GM23338 (cell line): ENCODE data around the gene USH1G. TPM values are rescaled to one million over a fixed set of nuclear protein-coding genes. Genes with fewer than 3 reads are reported as not detected.

ENCODE experiments used
- ATAC-seq: fragments of 200-7000 bp; cut with Tn5 transposase; 3 replicates; pipeline ENCODE4 v1.9.1; 2020
- DNase-seq: peaks from one replicate; pipeline ENCODE4 v3.0.0-alpha.2; 2015; ENCODE audit warnings: low spot score
- H2AFZ ChIP-seq: fragments of 200-600 bp; sonication (generic); 2 replicates; pipeline ENCODE4 v1.8.0; 2016; ENCODE audit warnings: antibody characterized with exemption, mild to moderate bottlenecking, moderate library complexity
- H3F3A ChIP-seq: fragments of 200-600 bp; sonication (generic); replicated peaks from 2 replicates; pipeline ENCODE4 v1.8.0; 2017; ENCODE audit warnings: antibody characterized with exemption, mixed run types, low read depth
- H3K27ac ChIP-seq: fragments of 200-600 bp; sonication (generic); 2 replicates; pipeline ENCODE4 v1.6.1; 2016; ENCODE audit warnings: low read depth
- H3K27me3 ChIP-seq: fragments of 200-600 bp; sonication (generic); 2 replicates; pipeline ENCODE4 v1.8.0; 2016; ENCODE audit warnings: mild to moderate bottlenecking, mixed run types, moderate library complexity; ENCODE audit not compliant: insufficient read depth
- H3K36me3 ChIP-seq: fragments of 200-600 bp; sonication (generic); 2 replicates; pipeline ENCODE4 v1.8.0; 2016; ENCODE audit warnings: mild to moderate bottlenecking; ENCODE audit not compliant: insufficient read depth
- H3K4me1 ChIP-seq: fragments of 200-600 bp; sonication (generic); 2 replicates; pipeline ENCODE4 v1.8.0; 2016; ENCODE audit warnings: mild to moderate bottlenecking, moderate library complexity; ENCODE audit not compliant: insufficient read depth
- H3K4me2 ChIP-seq: fragments of 200-600 bp; sonication (generic); 2 replicates; pipeline ENCODE4 v1.7.1; 2017; ENCODE audit warnings: mixed run types
- H3K4me3 ChIP-seq: fragments of 200-600 bp; sonication (generic); 2 replicates; pipeline ENCODE4 v1.6.1; 2016; ENCODE audit warnings: mixed run types
- H3K79me2 ChIP-seq: fragments of 200-600 bp; sonication (generic); replicated peaks from 2 replicates; pipeline ENCODE4 v1.8.0; 2017; ENCODE audit warnings: mild to moderate bottlenecking; ENCODE audit not compliant: insufficient read depth
- H3K9me2 ChIP-seq: fragments of 200-600 bp; sonication (generic); 2 replicates; pipeline ENCODE4 v1.8.0; 2017; ENCODE audit not compliant: insufficient read depth
- H4K20me1 ChIP-seq: fragments of 200-600 bp; sonication (generic); replicated peaks from 2 replicates; pipeline ENCODE4 v1.8.0; 2017; ENCODE audit warnings: mild to moderate bottlenecking; ENCODE audit not compliant: insufficient read depth
- H3K27ac Mint-ChIP-seq: 2 replicates; pipeline ENCODE4 v1.8.0; 2020; ENCODE audit warnings: inconsistent platforms, mild to moderate bottlenecking, moderate library complexity, mixed read lengths
- H3K27me3 Mint-ChIP-seq: 3 replicates; pipeline ENCODE4 v1.8.0; 2022; ENCODE audit warnings: low read depth, mild to moderate bottlenecking, moderate library complexity, mixed read lengths, inconsistent platforms; ENCODE audit not compliant: insufficient read depth, poor library complexity
- H3K36me3 Mint-ChIP-seq: 3 replicates; pipeline ENCODE4 v1.8.0; 2021; ENCODE audit warnings: low read depth, mild to moderate bottlenecking, inconsistent platforms, moderate library complexity, mixed read lengths
- H3K4me1 Mint-ChIP-seq: 3 replicates; pipeline ENCODE4 v1.8.0; 2020; ENCODE audit warnings: mild to moderate bottlenecking, inconsistent platforms, mixed read lengths
- H3K4me3 Mint-ChIP-seq: 3 replicates; pipeline ENCODE4 v1.8.0; 2021; ENCODE audit warnings: moderate library complexity, mild to moderate bottlenecking, inconsistent platforms, mixed read lengths
- H3K9me3 Mint-ChIP-seq: 3 replicates; pipeline ENCODE4 v1.8.0; 2020; ENCODE audit warnings: moderate library complexity, mild to moderate bottlenecking, inconsistent platforms, mixed read lengths
- CREB1 ChIP-seq: fragments of 250-450 bp; sonication (Bioruptor Pico); IDR thresholded peaks from 2 replicates; pipeline ENCODE4 v1.5.0; 2020; ENCODE audit warnings: low read depth, mild to moderate bottlenecking, moderate library complexity
- EZH2 ChIP-seq: fragments of 200-600 bp; sonication (generic); IDR thresholded peaks from one replicate; pipeline ENCODE4 v1.8.0; 2017; ENCODE audit warnings: antibody characterized with exemption, mild to moderate bottlenecking, low read depth; ENCODE audit not compliant: unreplicated experiment
- EZH2phosphoT487 ChIP-seq: fragments of 200-600 bp; sonication (generic); IDR thresholded peaks from one replicate; pipeline ENCODE4 v1.8.1; 2018; ENCODE audit warnings: antibody characterized with exemption; ENCODE audit not compliant: unreplicated experiment
- JUNB ChIP-seq: IDR thresholded peaks from one replicate; pipeline ENCODE4 v1.6.1; 2016; ENCODE audit warnings: antibody characterized with exemption; ENCODE audit not compliant: unreplicated experiment
- NANOG ChIP-seq: IDR thresholded peaks from 2 replicates; pipeline ENCODE4 v1.6.1; 2016; ENCODE audit warnings: antibody characterized with exemption, borderline replicate concordance
- polyA plus RNA-seq: library from polyadenylated mRNA; unstranded; fragments of >200 nt; fragmentation: Nextera tagmentation; extraction: Ambion mirVana; gene quantifications from 2 replicates; pipeline ENCODE4 v1.2.1, GENCODE V29; 2016
- total RNA-seq: library from RNA; depleted of rRNA; stranded (reverse); fragments of >200 nt; shearing (Covaris generic); gene quantifications from 2 replicates; pipeline ENCODE4 v1.2.3, GENCODE V29; 2014
- TF ChIP-seq, protein P1 (sequence below): IDR thresholded peaks from 2 replicates; pipeline ENCODE4 v1.6.1; 2016; ENCODE audit warnings: antibody characterized with exemption
- TF ChIP-seq, protein P2 (sequence below): fragments of 250-450 bp; sonication (Bioruptor Pico); IDR thresholded peaks from 2 replicates; pipeline ENCODE4 v1.5.0; 2020; ENCODE audit warnings: mild to moderate bottlenecking, moderate library complexity
- TF ChIP-seq, protein P3 (sequence below), 2 experiments: fragments of 200-600 bp in 1 of 2; sonication (generic) in 1 of 2; conservative IDR thresholded peaks; 2 replicates each; pipeline versions ENCODE4 v1.5.1 to v1.6.1; 2016 to 2017; ENCODE audit warnings: antibody characterized with exemption in 2 of 2, low read depth in 2 of 2, mild to moderate bottlenecking in 2 of 2, moderate library complexity in 1 of 2

USH1G gene
- total and polyA plus RNA-seq, 2 experiments from 2014 or later: 0.34 to 1.7 TPM

DNA sequence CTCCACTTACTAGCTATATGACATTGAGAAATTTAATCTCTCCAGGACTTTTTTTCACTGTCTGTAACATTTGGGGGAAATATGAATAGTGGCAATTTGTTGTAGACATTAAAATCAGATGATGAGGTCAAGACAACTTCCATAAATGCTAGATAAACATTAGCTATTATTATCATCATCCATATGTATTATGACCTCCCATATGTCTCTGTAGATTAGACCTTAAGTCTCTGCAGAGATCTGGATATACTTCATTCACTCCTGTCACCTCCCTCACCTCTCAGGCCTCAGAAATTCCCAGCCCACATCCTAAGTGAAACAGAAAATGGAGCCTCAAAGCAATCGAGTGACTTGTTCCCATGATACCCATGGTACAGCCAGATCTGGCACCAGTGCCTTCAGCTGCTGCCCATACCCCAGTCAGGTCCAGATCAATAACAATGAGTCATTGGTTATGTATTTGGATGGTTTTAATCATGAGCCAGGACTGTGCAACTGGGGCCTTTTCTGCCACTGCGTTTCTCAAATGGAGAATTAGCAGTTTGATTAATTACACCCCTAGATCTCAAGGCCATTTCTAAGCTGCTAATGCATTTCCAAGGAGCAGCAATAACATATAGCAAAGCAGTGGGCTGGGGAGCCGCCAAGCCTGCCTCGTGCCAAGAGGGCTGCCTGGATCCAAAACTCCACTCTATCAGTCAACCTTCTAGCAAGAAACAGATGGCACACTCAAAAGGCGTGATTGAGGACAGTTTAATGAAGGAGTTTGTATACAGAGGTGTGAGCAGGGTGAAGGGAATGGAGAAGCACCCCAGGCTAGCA, 47.7 kb downstream of the USH1G start:
- Mint-ChIP-seq H3K27ac (no peak overlapping the region), H3K36me3 (peaks cover 6% of the 10 kb centered on the region; the same call in 1 of the 3 replicates), H3K9me3 (no peaks in the 10 kb centered on the region), H3K4me1 (peaks cover 24% of the 10 kb centered on the region), H3K27me3 (peaks cover 9% of the 10 kb centered on the region), H3K4me3 (no peak overlapping the region; the same call in 2 of the 3 replicates)
- H3K27me3 ChIP-seq: 0 out of 2 replicates have a peak, but pooled peaks cover 7% of the 10 kb centered on the region
- no peak overlapping the region for H3K27ac ChIP-seq
- no peaks in the 10 kb centered on the region for H3K36me3 ChIP-seq
- H3K4me3 ChIP-seq: no peak overlapping the region
- H3K9me2 ChIP-seq: no peaks in the 10 kb centered on the region
- H3K79me2 ChIP-seq: no peaks in the 10 kb centered on the region
- no peak for TF ChIP-seq EZH2phosphoT487
- TF ChIP-seq EZH2: no peak
- TF ChIP-seq, protein P1, sequence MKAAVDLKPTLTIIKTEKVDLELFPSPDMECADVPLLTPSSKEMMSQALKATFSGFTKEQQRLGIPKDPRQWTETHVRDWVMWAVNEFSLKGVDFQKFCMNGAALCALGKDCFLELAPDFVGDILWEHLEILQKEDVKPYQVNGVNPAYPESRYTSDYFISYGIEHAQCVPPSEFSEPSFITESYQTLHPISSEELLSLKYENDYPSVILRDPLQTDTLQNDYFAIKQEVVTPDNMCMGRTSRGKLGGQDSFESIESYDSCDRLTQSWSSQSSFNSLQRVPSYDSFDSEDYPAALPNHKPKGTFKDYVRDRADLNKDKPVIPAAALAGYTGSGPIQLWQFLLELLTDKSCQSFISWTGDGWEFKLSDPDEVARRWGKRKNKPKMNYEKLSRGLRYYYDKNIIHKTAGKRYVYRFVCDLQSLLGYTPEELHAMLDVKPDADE: no peak
- TF ChIP-seq, protein P2, sequence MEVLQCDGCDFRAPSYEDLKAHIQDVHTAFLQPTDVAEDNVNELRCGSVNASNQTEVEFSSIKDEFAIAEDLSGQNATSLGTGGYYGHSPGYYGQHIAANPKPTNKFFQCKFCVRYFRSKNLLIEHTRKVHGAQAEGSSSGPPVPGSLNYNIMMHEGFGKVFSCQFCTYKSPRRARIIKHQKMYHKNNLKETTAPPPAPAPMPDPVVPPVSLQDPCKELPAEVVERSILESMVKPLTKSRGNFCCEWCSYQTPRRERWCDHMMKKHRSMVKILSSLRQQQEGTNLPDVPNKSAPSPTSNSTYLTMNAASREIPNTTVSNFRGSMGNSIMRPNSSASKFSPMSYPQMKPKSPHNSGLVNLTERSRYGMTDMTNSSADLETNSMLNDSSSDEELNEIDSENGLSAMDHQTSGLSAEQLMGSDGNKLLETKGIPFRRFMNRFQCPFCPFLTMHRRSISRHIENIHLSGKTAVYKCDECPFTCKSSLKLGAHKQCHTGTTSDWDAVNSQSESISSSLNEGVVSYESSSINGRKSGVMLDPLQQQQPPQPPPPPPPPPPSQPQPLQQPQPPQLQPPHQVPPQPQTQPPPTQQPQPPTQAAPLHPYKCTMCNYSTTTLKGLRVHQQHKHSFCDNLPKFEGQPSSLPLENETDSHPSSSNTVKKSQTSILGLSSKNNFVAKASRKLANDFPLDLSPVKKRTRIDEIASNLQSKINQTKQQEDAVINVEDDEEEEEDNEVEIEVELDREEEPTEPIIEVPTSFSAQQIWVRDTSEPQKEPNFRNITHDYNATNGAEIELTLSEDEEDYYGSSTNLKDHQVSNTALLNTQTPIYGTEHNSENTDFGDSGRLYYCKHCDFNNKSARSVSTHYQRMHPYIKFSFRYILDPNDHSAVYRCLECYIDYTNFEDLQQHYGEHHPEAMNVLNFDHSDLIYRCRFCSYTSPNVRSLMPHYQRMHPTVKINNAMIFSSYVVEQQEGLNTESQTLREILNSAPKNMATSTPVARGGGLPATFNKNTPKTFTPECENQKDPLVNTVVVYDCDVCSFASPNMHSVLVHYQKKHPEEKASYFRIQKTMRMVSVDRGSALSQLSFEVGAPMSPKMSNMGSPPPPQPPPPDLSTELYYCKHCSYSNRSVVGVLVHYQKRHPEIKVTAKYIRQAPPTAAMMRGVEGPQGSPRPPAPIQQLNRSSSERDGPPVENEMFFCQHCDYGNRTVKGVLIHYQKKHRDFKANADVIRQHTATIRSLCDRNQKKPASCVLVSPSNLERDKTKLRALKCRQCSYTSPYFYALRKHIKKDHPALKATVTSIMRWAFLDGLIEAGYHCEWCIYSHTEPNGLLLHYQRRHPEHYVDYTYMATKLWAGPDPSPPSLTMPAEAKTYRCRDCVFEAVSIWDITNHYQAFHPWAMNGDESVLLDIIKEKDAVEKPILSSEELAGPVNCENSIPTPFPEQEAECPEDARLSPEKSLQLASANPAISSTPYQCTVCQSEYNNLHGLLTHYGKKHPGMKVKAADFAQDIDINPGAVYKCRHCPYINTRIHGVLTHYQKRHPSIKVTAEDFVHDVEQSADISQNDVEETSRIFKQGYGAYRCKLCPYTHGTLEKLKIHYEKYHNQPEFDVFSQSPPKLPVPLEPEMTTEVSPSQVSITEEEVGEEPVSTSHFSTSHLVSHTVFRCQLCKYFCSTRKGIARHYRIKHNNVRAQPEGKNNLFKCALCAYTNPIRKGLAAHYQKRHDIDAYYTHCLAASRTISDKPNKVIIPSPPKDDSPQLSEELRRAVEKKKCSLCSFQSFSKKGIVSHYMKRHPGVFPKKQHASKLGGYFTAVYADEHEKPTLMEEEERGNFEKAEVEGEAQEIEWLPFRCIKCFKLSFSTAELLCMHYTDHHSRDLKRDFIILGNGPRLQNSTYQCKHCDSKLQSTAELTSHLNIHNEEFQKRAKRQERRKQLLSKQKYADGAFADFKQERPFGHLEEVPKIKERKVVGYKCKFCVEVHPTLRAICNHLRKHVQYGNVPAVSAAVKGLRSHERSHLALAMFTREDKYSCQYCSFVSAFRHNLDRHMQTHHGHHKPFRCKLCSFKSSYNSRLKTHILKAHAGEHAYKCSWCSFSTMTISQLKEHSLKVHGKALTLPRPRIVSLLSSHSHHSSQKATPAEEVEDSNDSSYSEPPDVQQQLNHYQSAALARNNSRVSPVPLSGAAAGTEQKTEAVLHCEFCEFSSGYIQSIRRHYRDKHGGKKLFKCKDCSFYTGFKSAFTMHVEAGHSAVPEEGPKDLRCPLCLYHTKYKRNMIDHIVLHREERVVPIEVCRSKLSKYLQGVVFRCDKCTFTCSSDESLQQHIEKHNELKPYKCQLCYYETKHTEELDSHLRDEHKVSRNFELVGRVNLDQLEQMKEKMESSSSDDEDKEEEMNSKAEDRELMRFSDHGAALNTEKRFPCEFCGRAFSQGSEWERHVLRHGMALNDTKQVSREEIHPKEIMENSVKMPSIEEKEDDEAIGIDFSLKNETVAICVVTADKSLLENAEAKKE: no peak
- no peak for TF ChIP-seq JUNB
- TF ChIP-seq CREB1 (CRISPR knock-in tag): no peak
- TF ChIP-seq, protein P3, sequence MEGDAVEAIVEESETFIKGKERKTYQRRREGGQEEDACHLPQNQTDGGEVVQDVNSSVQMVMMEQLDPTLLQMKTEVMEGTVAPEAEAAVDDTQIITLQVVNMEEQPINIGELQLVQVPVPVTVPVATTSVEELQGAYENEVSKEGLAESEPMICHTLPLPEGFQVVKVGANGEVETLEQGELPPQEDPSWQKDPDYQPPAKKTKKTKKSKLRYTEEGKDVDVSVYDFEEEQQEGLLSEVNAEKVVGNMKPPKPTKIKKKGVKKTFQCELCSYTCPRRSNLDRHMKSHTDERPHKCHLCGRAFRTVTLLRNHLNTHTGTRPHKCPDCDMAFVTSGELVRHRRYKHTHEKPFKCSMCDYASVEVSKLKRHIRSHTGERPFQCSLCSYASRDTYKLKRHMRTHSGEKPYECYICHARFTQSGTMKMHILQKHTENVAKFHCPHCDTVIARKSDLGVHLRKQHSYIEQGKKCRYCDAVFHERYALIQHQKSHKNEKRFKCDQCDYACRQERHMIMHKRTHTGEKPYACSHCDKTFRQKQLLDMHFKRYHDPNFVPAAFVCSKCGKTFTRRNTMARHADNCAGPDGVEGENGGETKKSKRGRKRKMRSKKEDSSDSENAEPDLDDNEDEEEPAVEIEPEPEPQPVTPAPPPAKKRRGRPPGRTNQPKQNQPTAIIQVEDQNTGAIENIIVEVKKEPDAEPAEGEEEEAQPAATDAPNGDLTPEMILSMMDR (conservative IDR thresholded peaks at IDR 0.05; ENCODE audit: low read depth in 2 of 2): no peak
- TF ChIP-seq NANOG: no peak
- H3K4me2 ChIP-seq: no peak overlapping the region
- no peak overlapping the region for H2AFZ ChIP-seq
- H4K20me1 ChIP-seq: 0 out of 2 replicates have a peak, but pooled peaks cover 3% of the 10 kb centered on the region
- H3F3A ChIP-seq: 0 out of 2 replicates have a peak, but pooled peaks cover 4% of the 10 kb centered on the region
- ATAC-seq (no peak), DNase-seq (no peak)
- H3K4me1 ChIP-seq: peaks cover 9% of the 10 kb centered on the region; the same call in 1 of the 2 replicates
